ENCODE data around the gene ECE1.

DNA sequence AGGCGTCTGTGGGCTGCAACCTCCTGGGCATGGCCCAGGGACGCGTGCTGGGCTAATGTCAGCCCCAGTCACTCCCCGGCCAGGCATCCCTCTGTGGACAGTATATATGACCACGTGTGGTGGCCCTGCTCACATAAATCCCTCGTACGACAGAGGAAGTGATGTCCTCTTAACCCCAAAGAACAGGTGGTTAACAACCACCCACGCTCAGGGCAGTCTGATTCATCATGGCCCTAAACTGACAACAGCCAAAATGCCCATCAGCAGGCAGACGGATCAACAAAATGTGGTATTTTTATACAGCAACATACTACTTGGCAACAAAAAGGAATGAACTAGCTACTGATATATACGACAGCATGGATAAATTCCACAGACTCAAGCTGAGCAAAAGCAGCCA is 51.0 kb downstream of the ECE1 start:
- no peak for TF ChIP-seq RAD21 (IDR thresholded peaks at IDR 0.05 in 1 of 2, conservative IDR thresholded peaks at IDR 0.05 in 1 of 2; ENCODE audit: low read depth in 2 of 2, low read length in 2 of 2)
- TF ChIP-seq SP1 (IDR thresholded peaks at IDR 0.05; ENCODE audit: low read depth, low read length): no peak
- TF ChIP-seq, protein P1, sequence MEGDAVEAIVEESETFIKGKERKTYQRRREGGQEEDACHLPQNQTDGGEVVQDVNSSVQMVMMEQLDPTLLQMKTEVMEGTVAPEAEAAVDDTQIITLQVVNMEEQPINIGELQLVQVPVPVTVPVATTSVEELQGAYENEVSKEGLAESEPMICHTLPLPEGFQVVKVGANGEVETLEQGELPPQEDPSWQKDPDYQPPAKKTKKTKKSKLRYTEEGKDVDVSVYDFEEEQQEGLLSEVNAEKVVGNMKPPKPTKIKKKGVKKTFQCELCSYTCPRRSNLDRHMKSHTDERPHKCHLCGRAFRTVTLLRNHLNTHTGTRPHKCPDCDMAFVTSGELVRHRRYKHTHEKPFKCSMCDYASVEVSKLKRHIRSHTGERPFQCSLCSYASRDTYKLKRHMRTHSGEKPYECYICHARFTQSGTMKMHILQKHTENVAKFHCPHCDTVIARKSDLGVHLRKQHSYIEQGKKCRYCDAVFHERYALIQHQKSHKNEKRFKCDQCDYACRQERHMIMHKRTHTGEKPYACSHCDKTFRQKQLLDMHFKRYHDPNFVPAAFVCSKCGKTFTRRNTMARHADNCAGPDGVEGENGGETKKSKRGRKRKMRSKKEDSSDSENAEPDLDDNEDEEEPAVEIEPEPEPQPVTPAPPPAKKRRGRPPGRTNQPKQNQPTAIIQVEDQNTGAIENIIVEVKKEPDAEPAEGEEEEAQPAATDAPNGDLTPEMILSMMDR (IDR thresholded peaks at IDR 0.05; ENCODE audit: control extremely low read depth in 1 of 3, insufficient read depth in 1 of 3, low read depth in 1 of 3, low read length in 3 of 3): no peak
- TF ChIP-seq, protein P2, sequence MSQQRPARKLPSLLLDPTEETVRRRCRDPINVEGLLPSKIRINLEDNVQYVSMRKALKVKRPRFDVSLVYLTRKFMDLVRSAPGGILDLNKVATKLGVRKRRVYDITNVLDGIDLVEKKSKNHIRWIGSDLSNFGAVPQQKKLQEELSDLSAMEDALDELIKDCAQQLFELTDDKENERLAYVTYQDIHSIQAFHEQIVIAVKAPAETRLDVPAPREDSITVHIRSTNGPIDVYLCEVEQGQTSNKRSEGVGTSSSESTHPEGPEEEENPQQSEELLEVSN (IDR thresholded peaks at IDR 0.05): no peak
- TF ChIP-seq JUN (IDR thresholded peaks at IDR 0.05; ENCODE audit: low read depth, low read length): no peak
- TF ChIP-seq RFX5 (IDR thresholded peaks at IDR 0.05; ENCODE audit: borderline replicate concordance, low read depth, low read length): no peak
- no peak for TF ChIP-seq KDM1A (IDR thresholded peaks at IDR 0.05; ENCODE audit: borderline replicate concordance, low read length)
